K562 (cell line): Measurements from ENCODE around the gene ERGIC1. TPM values are rescaled to one million over a fixed set of nuclear protein-coding genes. Genes with fewer than 3 reads are reported as not detected.

Source experiments
- ATAC-seq: fragments of 200-7000 bp; cut with Tn5 transposase; 3 replicates; pipeline ENCODE4 v1.9.1; 2020; ENCODE audit warnings: moderate library complexity
- BruUV-seq: library from RNA; stranded (reverse); fragments of 400-500 nt; replicated peaks from 2 replicates; lab custom pipeline; 2021; lab: Mats Ljungman, UMichigan
- CTCF ChIA-PET: fragments of 300-600 bp; formaldehyde crosslinking; extraction: SDS; loops from one replicate; lab custom pipeline; 2021; ENCODE audit warnings: low intra/inter-chr PET ratio; lab: Yijun Ruan, JAX
- POLR2A ChIA-PET: fragments of 300-600, 350-650 bp; sonication (Branson Sonifier 250); formaldehyde crosslinking; extraction: SDS; loops from one replicate; lab custom pipeline; 2021; ENCODE audit warnings: antibody characterized with exemption, inconsistent platforms; lab: Yijun Ruan, JAX
- DNase-seq, 4 experiments: peaks; one replicate each; pipeline versions ENCODE4 v3.0.0 to v3.0.0-alpha.2; 2011 to 2018; ENCODE audit warnings: low spot score in 3 of 4, mixed read lengths in 3 of 4; ENCODE audit errors: extremely low read depth in 1 of 4
- FAIRE-seq: peaks from 2 replicates; lab custom pipeline; 2011; peaks lifted over from hg19 to GRCh38; lab: Jason Lieb, UNC
- H2AFZ ChIP-seq: 2 replicates; pipeline ENCODE4 v1.6.0; 2011; ENCODE audit warnings: low read depth, low read length, control low read depth, inconsistent platforms
- H3K27ac ChIP-seq: fragments of 200-600 bp; 3 replicates; pipeline ENCODE4 v1.8.0; 2011; ENCODE audit warnings: low read depth, mild to moderate bottlenecking, control low read depth, inconsistent platforms, low read length, moderate library complexity, mixed read lengths; ENCODE audit errors: extremely low read depth
- H3K27me3 ChIP-seq, 2 experiments: fragments of 300-600 bp in 1 of 2; 2 replicates in 1 of 2; 3 replicates in 1 of 2; pipeline versions ENCODE4 v1.6.0 to v1.8.0; 2011; ENCODE audit warnings: inconsistent platforms in 2 of 2, low read length in 2 of 2, mild to moderate bottlenecking in 1 of 2, mixed read lengths in 1 of 2, moderate library complexity in 1 of 2; ENCODE audit not compliant: control insufficient read depth in 2 of 2, insufficient read depth in 2 of 2
- H3K36me3 ChIP-seq: fragments of 300-600 bp; 3 replicates; pipeline ENCODE4 v1.8.0; 2011; ENCODE audit warnings: mild to moderate bottlenecking, low read length, inconsistent platforms; ENCODE audit not compliant: control insufficient read depth, insufficient read depth
- H3K4me1 ChIP-seq, 2 experiments: fragments of 200-600 bp in 1 of 2; replicated peaks in 1 of 2; 2 replicates in 1 of 2; 3 replicates in 1 of 2; pipeline versions ENCODE4 v1.5.1 to v1.8.0; 2011; ENCODE audit warnings: inconsistent platforms in 2 of 2, low read length in 2 of 2, mild to moderate bottlenecking in 1 of 2, mixed read lengths in 1 of 2, moderate library complexity in 1 of 2; ENCODE audit not compliant: control insufficient read depth in 2 of 2, insufficient read depth in 2 of 2
- H3K4me2 ChIP-seq: 2 replicates; pipeline ENCODE4 v1.6.1; 2011; ENCODE audit warnings: low read length, control low read depth, inconsistent platforms, mixed read lengths; ENCODE audit not compliant: insufficient read depth
- H3K4me3 ChIP-seq: fragments of 200-600 bp; sonication (generic), shearing (Covaris generic); 2 replicates; pipeline ENCODE4 v1.5.1; 2016; ENCODE audit warnings: control low read depth, inconsistent platforms
- H3K79me2 ChIP-seq: fragments of 200-600 bp; 3 replicates; pipeline ENCODE4 v1.8.0; 2011; ENCODE audit warnings: low read length, inconsistent platforms; ENCODE audit not compliant: control insufficient read depth, insufficient read depth
- H3K9ac ChIP-seq, 2 experiments: 2 replicates each; pipeline versions ENCODE4 v1.6.0 to v1.6.1; 2011; ENCODE audit warnings: low read depth in 2 of 2, low read length in 2 of 2, control low read depth in 1 of 2, inconsistent platforms in 1 of 2, mild to moderate bottlenecking in 1 of 2, mixed read lengths in 1 of 2; ENCODE audit not compliant: insufficient read depth in 1 of 2
- H3K9me1 ChIP-seq: one replicate; pipeline ENCODE4 v1.6.0; 2011; ENCODE audit warnings: inconsistent platforms, mild to moderate bottlenecking, low read length, moderate library complexity; ENCODE audit not compliant: control insufficient read depth, insufficient read depth
- H3K9me3 ChIP-seq: replicated peaks from 2 replicates; pipeline ENCODE4 v1.5.1; 2011; ENCODE audit warnings: low read depth, low read length, inconsistent platforms; ENCODE audit not compliant: control insufficient read depth, insufficient read depth
- H4K20me1 ChIP-seq: replicated peaks from 2 replicates; pipeline ENCODE4 v1.6.1; 2011; ENCODE audit warnings: low read length, inconsistent platforms, mixed read lengths; ENCODE audit not compliant: control insufficient read depth, insufficient read depth
- ADNP ChIP-seq: fragments of 200-800 bp; sonication (Bioruptor generic); IDR thresholded peaks from 2 replicates; pipeline ENCODE4 v1.6.1; 2016; ENCODE audit warnings: missing genetic modification characterization, missing compliant biosample characterization
- ARNT ChIP-seq, 2 experiments: fragments of 450-650 bp; IDR thresholded peaks; 2 replicates each; pipeline ENCODE4 v1.6.1; 2016; ENCODE audit warnings: mild to moderate bottlenecking in 1 of 2
- BCOR ChIP-seq: fragments of 450-650 bp; IDR thresholded peaks from 2 replicates; pipeline ENCODE4 v1.6.1; 2016
- CBX1 ChIP-seq: sonication (generic); IDR thresholded peaks from 2 replicates; pipeline ENCODE4 v1.6.1; 2016; ENCODE audit warnings: antibody characterized with exemption, low read depth, mild to moderate bottlenecking
- CBX3 ChIP-seq, 2 experiments: IDR thresholded peaks; 1 replicate in 1 of 2; 2 replicates in 1 of 2; pipeline ENCODE4 v1.6.1; 2012; ENCODE audit warnings: inconsistent platforms in 2 of 2, low read length in 2 of 2, borderline replicate concordance in 1 of 2, control low read depth in 1 of 2
- EGR1 ChIP-seq: fragments of 450-650 bp; conservative IDR thresholded peaks from 2 replicates; pipeline ENCODE4 v1.6.1; 2017; ENCODE audit warnings: mild to moderate bottlenecking
- FOXA1 ChIP-seq: fragments of 450-650 bp; IDR thresholded peaks from 2 replicates; pipeline ENCODE4 v1.6.1; 2016; ENCODE audit warnings: mild to moderate bottlenecking, borderline replicate concordance
- HDAC1 ChIP-seq, 2 experiments: fragments of 450-650 bp; IDR thresholded peaks; 2 replicates each; pipeline ENCODE4 v1.6.1; 2016 to 2017; ENCODE audit warnings: inconsistent platforms in 1 of 2, mild to moderate bottlenecking in 1 of 2, moderate library complexity in 1 of 2
- HDAC8 ChIP-seq: fragments of 450-650 bp; IDR thresholded peaks from 2 replicates; pipeline ENCODE4 v1.6.1; 2016; ENCODE audit warnings: mild to moderate bottlenecking, missing genetic modification characterization, moderate library complexity, missing compliant biosample characterization
- HDGF ChIP-seq: fragments of 450-650 bp; IDR thresholded peaks from 2 replicates; pipeline ENCODE4 v1.6.1; 2016
- HMG20B ChIP-seq: fragments of 250-450 bp; sonication (Bioruptor Pico); IDR thresholded peaks from 2 replicates; pipeline ENCODE4 v1.5.0; 2021; ENCODE audit warnings: mild to moderate bottlenecking
- HMGN3 ChIP-seq: IDR thresholded peaks from 2 replicates; pipeline ENCODE4 v1.6.1; 2011; ENCODE audit warnings: borderline replicate concordance, low read depth, mild to moderate bottlenecking, mixed read lengths, low read length; ENCODE audit not compliant: insufficient read length; ENCODE audit errors: extremely low read depth
- JUN ChIP-seq, 2 experiments: sonication (generic) in 1 of 2; formaldehyde crosslinking in 1 of 2; IDR thresholded peaks; 2 replicates each; pipeline versions ENCODE4 v1.6.1 to v1.8.0; 2012 to 2022; ENCODE audit warnings: borderline replicate concordance in 2 of 2, mild to moderate bottlenecking in 2 of 2, improper control_type of control experiment in 1 of 2, low read depth in 1 of 2, low read length in 1 of 2, missing genetic modification reagents in 1 of 2
- JUND ChIP-seq, 2 experiments: IDR thresholded peaks; 2 replicates in 1 of 2; 3 replicates in 1 of 2; pipeline ENCODE4 v1.6.1; 2011; ENCODE audit warnings: borderline replicate concordance in 2 of 2, low read depth in 2 of 2, low read length in 2 of 2, improper control_type of control experiment in 1 of 2, missing biosample characterization in 1 of 2, missing genetic modification characterization in 1 of 2, missing genetic modification reagents in 1 of 2
- MLX ChIP-seq, 2 experiments: fragments of 450-650 bp in 1 of 2; sonication (generic) in 1 of 2; formaldehyde crosslinking; conservative IDR thresholded peaks; 2 replicates each; pipeline versions ENCODE4 v1.4.0 to v1.8.1; 2020 to 2022; ENCODE audit warnings: mild to moderate bottlenecking in 1 of 2, missing genetic modification reagents in 1 of 2
- RBM25 ChIP-seq: fragments of 200-400 bp; formaldehyde crosslinking; IDR thresholded peaks from 2 replicates; pipeline ENCODE4 v1.6.1; 2018; ENCODE audit warnings: low read length, low read depth, moderate library complexity; ENCODE audit not compliant: severe bottlenecking
- RFX5 ChIP-seq: IDR thresholded peaks from 2 replicates; pipeline ENCODE4 v1.6.1; 2011; ENCODE audit warnings: low read depth, mild to moderate bottlenecking, improper control_type of control experiment, low read length
- ZBTB2 ChIP-seq: fragments of 450-650 bp; IDR thresholded peaks from 2 replicates; pipeline ENCODE4 v1.6.1; 2016; ENCODE audit warnings: antibody characterized with exemption
- ZNF175 ChIP-seq: fragments of 200-800 bp; sonication (Bioruptor generic); IDR thresholded peaks from 2 replicates; pipeline ENCODE4 v1.6.1; 2016; ENCODE audit warnings: low read depth, mild to moderate bottlenecking, missing genetic modification characterization, missing compliant biosample characterization
- ZNF239 ChIP-seq: fragments of 250-450 bp; sonication (Bioruptor Pico); IDR thresholded peaks from 2 replicates; pipeline ENCODE4 v1.4.0; 2020; ENCODE audit warnings: mild to moderate bottlenecking
- ZNF354B ChIP-seq: fragments of 250-450 bp; sonication (Bioruptor Pico); IDR thresholded peaks from 2 replicates; pipeline ENCODE4 v1.4.0; 2020
- WGBS: fragments of 100-300 bp; shearing (Covaris generic); methylation state at CpG from one replicate; pipeline ENCODE4 v1.1.6; 2016; ENCODE audit warnings: low coverage, mixed read lengths; ENCODE audit not compliant: insufficient coverage; ENCODE audit errors: missing lambda C conversion rate; 5-methylcytosine and 5-hydroxymethylcytosine counted together
- in situ Hi-C: fragments of 300-500 bp; cut with MboI; formaldehyde crosslinking; loops from 4 replicates; pipeline ENCODE4 v1.15.0; 2018; ENCODE audit warnings: inconsistent platforms, mixed read lengths
- intact Hi-C: fragments of 100-400 bp; cut with micrococcal nuclease; formaldehyde crosslinking; loops from 2 replicates; pipeline ENCODE4 v1.14.2; 2022
- polyA plus RNA-seq, 8 experiments: library from polyadenylated mRNA; depleted of rRNA in 4 of 8; stranded (reverse) in 5 of 8; unstranded in 3 of 8; fragments of >200 nt; fragmentation: Nextera tagmentation in 2 of 8; fragmentation: Illumina TruSeq in 1 of 8; extraction: Ambion mirVana in 2 of 8; extraction: Trizol in 1 of 8; gene quantifications; 2 replicates each; pipeline versions ENCODE4 v1.2.1 to v1.2.3, GENCODE V29; 2011 to 2014; ENCODE audit warnings: inconsistent platforms in 1 of 8, missing spikeins in 1 of 8
- total RNA-seq, 7 experiments: library from RNA; depleted of rRNA in 6 of 7; stranded (reverse); fragments of >200 nt in 6 of 7; fragmentation: Illumina TruSeq in 2 of 7; extraction: Trizol in 2 of 7; gene quantifications; 2 replicates each; pipeline versions ENCODE4 v1.2.1 to v1.2.3, GENCODE V29; 2011 to 2021; ENCODE audit warnings: low replicate concordance in 1 of 7

ERGIC1 gene
- total and polyA plus RNA-seq, 9 of the 15 experiments (the other 6 are each of a cell fraction or from before 2014, with no cell fraction given), result 5.5 to 68.4 (median 36.4) TPM

GRCh38 chr5:172795318-172795977 lies 38.6 kb upstream of the ERGIC1 start:
- Histone ChIP-seq H2AFZ (peak overlapping the region; percentile 44; the same call in 1 of the 2 replicates), H3K27me3 (no peaks in the 10 kb centered on the region), H3K9me3 (no peaks in the 10 kb centered on the region), H3K9ac (peak overlapping the region in 1 of 2 experiments; percentile 3; a peak in 1 of 4 replicates), H3K9me1 (no peaks in the 10 kb centered on the region), H3K36me3 (no peaks in the 10 kb centered on the region), H3K79me2 (no peaks in the 10 kb centered on the region), H3K4me2 (no peak overlapping the region), H4K20me1 (no peaks in the 10 kb centered on the region), H3K4me1 (peaks cover 26 to 30% of the 10 kb centered on the region in 2 experiments; a peak in 4 of 5 replicates), H3K27ac (no peak overlapping the region), H3K4me3 (no peak overlapping the region)
- intact Hi-C loops, result no loop called here
- ChIA-PET POLR2A (interaction anchor here (1.8 kb wide), 1 partner anchor 8 kb away, joined by 5 read pairs; no protein-coding TSS in a partner anchor), CTCF (no interaction called here)
- DNase-seq (no peak), FAIRE-seq (no peak), ATAC-seq (no peak)
- BruUV-seq, result no TSS peak
- 80% methylated on average over 13 of the region's 13 CpGs for WGBS
- in situ Hi-C loops, result no loop called here
- TF ChIP-seq MLX (CRISPR knock-in tag; conservative IDR thresholded peaks at IDR 0.05), result no peak
- 0 out of 2 replicates have a peak, but pooled peaks have one; percentile 43 for TF ChIP-seq HDGF
- TF ChIP-seq EGR1, result no peak
- peak; percentile 83; the same call in 1 of the 2 replicates for TF ChIP-seq ADNP (tag)
- no peak for TF ChIP-seq HMGN3
- no peak for TF ChIP-seq FOXA1
- TF ChIP-seq JUND (IDR thresholded peaks at IDR 0.05; ENCODE audit: borderline replicate concordance, low read depth, low read length), result no peak
- TF ChIP-seq JUND (tag; IDR thresholded peaks at IDR 0.05; ENCODE audit: borderline replicate concordance, low read depth, low read length), result peak; percentile 24; the same call in 1 of the 3 replicates
- no peak for TF ChIP-seq ZNF354B (CRISPR knock-in tag)
- TF ChIP-seq ZBTB2, result no peak
- TF ChIP-seq BCOR, result peak; percentile 97
- TF ChIP-seq ZNF239, result no peak
- TF ChIP-seq HMG20B (CRISPR knock-in tag), result no peak
- peak in 1 of 2 experiments; percentile 40; a peak in 1 of 3 replicates for TF ChIP-seq CBX3 (IDR thresholded peaks at IDR 0.05; ENCODE audit: borderline replicate concordance in 1 of 2, low read length in 2 of 2)
- peak; percentile 86 for TF ChIP-seq RBM25
- TF ChIP-seq ZNF175, result no peak
- TF ChIP-seq ARNT (IDR thresholded peaks at IDR 0.05), result 0 out of 4 replicates have a peak, but pooled peaks of 1 of the 2 experiments have one; percentile 29
- peak; percentile 59; the same call in 1 of the 2 replicates for TF ChIP-seq CBX1
- no peak for TF ChIP-seq HDAC8 (tag)
- 0 out of 4 replicates have a peak, but pooled peaks of 1 of the 2 experiments have one; percentile 31 for TF ChIP-seq HDAC1 (IDR thresholded peaks at IDR 0.05)
- no peak for TF ChIP-seq JUN (IDR thresholded peaks at IDR 0.05; ENCODE audit: borderline replicate concordance, low read depth, low read length)
- TF ChIP-seq JUN (CRISPR knock-in tag; IDR thresholded peaks at IDR 0.05; ENCODE audit: borderline replicate concordance), result no peak
- no peak for TF ChIP-seq RFX5
